ENCODE measurements around the gene CLDN2.

The CLDN2 gene

DNA sequence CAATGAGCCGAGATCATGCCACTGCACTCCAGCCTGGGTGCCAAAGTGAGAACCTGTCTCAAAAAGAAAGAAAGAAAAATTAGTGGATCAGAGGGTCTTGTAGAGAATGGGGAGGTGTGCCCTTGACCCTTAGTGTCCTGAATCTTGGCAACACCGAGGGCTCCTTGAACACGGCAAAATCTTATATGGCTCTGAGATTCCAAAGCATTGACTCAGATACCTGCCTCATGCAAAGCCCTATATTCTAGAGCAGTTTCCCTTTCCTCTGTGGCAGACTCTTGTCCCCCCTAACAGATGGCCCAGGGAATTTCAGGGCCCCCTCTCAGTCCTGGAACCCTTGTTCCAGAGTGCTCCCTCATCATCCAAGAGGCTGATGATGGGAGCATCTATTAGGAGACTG is 6.8 kb downstream of the CLDN2 start:
- DNase-seq (ENCODE audit: low read depth): no peak

DNA sequence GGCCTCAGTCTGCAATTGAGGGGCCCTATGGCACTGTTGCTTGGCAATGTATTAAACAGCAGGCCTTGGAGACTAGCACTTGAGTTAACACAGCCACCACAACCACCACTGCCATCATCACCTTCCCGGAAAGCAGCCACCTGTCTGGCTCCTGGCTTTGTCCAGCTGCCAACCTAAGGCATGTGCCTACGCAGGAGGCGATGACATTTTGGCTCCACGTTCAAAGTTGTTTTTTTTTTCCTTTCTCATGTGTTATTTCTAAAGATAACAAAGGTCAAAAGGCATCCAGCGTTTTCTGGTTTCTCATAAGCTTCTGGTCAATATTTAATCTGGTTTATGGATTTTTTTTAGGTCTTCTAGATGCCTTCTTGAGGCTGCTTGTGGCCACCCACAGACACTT is 7.5 kb downstream of the CLDN2 start:
- no peak for DNase-seq (ENCODE audit: low read depth)

GRCh38 chrX:106928227-106928626 is 8.0 kb downstream of the CLDN2 start:
- no peak for DNase-seq (ENCODE audit: low read depth)

- no peak for DNase-seq (ENCODE audit: low read depth)
These were observed 11.8 kb downstream of the CLDN2 start for GRCh38 chrX:106931831-106932491.

GRCh38 chrX:106932492-106932923 is 12.3 kb downstream of the CLDN2 start:
- no peak for DNase-seq (ENCODE audit: low read depth)

DNA sequence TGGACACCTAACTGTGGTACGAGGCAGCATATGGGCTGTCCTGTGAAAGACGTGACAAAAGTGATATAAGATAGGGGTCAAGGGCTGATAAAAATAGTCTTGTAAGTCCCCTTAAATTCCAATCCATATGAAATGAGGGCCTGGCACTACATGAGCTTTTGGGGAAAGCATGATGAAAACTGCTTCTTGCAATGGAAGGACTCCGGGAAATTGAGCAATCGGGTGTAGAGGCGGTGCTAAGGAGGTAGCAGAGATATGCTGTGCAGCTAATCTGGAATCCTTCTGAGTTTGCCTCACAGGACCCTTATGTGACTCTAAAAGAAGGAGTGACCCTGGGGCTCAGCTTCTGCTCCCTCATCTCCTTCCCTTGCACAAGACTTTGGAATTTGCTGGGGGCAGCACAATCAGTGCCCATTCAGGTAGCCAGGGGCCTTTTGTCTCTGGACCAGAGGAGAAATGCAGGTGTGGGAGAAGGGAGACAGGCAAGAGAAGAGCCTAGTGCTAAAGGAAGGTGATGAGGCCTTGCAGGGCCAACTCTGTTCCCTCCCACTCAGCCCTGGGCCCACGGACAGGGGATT is 12.8 kb downstream of the CLDN2 start:
- no peak for DNase-seq (ENCODE audit: low read depth)

GRCh38 chrX:106933538-106933961 is 13.3 kb downstream of the CLDN2 start:
- DNase-seq (ENCODE audit: low read depth): no peak

DNA sequence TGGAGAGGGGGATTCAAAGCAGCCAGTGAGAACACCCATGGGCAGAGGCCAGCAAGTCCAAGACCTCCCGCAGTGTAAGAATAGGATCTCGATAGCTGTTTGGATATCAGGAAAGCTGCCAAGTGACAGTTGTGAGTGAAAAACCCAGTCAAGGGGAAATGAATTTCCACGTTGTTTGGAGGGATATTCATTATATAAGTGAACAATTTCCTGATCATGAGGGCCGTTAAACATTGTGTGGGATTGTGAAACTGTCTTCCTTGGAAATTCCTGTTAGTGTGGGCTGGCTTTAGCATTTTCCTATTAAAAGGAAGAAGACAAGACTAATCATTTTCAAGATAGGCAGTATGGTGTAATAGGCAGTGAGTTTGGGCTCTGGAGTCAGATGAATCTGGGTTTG is 15.0 kb downstream of the CLDN2 start:
- no peak for DNase-seq (ENCODE audit: low read depth)

DNA sequence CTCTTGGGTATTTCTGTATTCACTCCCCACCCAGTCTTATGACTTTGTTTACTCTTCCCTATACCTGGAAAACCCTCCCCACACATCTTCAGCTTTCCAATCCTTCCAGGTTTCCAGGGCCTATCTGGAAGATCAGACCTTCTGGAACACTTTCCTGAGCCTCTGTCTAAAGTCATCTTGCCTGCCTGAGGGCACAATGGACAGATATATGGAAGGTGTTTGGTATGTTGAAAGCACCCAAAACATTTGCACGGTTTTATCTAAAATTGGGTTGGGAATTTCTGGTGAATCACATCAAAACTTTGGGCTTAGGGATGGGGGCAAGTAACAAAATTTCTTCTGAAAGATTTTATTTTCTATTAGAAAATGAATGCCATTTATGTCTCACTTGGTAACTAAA is 16.0 kb downstream of the CLDN2 start:
- DNase-seq (ENCODE audit: low read depth): no peak

DNA sequence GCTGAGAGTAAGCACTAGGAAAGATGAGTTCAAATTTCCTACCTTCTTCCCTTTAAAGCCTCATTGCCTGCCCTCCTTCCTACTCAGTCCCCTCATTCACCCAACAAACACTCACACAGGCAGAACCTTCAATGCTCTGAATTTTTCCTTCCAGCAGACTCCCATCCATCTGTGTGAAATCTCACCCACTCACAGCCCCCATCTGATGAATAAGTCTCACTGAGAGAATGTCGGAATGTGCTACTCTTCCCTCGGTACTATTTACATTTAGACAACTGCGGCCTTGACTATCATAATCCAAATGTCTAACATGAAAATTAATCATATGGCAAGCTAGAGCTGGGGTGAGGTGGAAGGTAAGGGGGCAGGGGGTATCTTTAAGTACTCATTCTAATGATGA is 19.4 kb downstream of the CLDN2 start:
- DNase-seq (ENCODE audit: low read depth): no peak

- no peak for DNase-seq (ENCODE audit: low read depth)
These were observed 19.9 kb downstream of the CLDN2 start for GRCh38 chrX:106940068-106940467.

DNA sequence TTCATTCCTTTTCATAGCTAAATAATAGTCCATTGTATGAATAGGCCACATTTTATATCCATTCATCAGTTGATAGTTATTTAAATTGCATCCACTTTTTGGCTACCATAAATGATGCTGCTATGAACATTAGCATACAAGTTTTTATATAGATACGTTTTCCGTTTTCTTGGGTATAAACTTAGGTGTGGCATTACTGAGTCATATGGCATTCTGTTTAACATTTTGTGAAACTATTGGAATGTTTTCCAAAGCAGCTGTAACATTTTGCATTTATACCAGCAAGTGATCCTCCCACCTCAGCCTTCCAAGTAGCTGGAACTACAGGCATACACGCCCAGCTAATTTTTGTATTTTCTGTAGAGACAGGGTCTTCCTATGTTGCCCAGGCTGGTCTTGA is 26.3 kb downstream of the CLDN2 start:
- DNase-seq (ENCODE audit: low read depth): no peak

GRCh38 chrX:106948641-106949040 is 28.4 kb downstream of the CLDN2 start:
- DNase-seq (ENCODE audit: low read depth): no peak

- DNase-seq (ENCODE audit: low read depth): no peak
These were observed 29.2 kb downstream of the CLDN2 start for GRCh38 chrX:106949366-106949765.

GRCh38 chrX:106950381-106950780 is 30.2 kb downstream of the CLDN2 start:
- DNase-seq (ENCODE audit: low read depth): no peak

GRCh38 chrX:106951230-106951629 is 31.0 kb downstream of the CLDN2 start:
- DNase-seq (ENCODE audit: low read depth): no peak

DNA sequence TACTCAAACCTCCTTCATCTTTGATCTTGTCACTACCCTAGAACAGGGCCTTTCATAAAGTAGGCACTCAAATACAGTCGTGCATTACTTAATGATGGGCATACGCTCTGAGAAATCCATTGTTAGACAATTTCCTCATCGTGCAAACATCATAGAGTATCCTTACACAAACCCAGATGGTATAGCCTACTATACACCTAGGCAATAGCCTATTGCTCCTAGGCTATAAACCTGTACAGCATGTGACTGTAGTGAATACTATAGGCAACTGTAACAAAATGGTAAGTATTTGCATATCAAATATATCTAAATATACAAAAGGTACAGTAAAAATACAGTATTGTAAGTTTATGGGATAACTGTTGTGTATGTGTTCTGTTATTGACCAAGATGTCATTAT is 31.9 kb downstream of the CLDN2 start:
- DNase-seq (ENCODE audit: low read depth): no peak

- DNase-seq (ENCODE audit: low read depth): no peak
These were observed 32.3 kb downstream of the CLDN2 start for GRCh38 chrX:106952538-106952937.

DNA sequence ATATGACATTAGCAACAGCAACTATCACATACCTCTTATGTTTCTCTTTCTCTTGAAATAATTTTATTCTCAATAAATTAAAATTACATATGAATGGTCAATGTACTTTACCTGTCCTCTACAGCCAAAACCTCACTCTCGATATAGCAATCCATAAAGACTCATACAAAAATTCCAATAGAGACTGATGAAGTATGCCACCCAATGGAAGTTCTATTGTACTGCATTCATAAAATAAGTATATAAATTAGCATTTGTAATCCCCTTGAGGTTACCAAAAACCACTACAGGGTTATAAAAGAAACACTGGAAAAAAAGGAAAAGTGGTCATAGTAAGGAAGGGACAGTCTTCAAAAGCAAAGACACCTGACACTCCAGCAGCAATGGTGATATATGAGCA is 32.8 kb downstream of the CLDN2 start:
- DNase-seq (ENCODE audit: low read depth): no peak

DNA sequence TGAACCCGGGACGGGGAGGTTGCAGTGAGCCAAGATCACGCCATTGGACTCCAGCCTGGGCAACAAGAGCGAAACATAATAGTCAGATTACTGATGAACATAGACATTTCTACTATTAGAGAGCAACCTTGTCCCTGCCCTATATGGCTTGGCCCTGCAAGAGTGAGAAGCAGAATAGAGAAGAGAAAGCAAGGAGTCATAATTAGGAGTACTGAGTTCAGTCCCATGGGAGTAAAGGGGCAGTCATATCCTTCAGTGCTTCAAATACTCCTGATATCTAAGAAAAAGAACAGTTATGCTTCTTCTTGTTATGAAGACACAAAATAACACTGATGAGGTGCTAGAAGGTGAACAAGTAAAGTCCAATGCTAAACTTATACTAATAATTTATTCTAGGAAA is 33.8 kb downstream of the CLDN2 start:
- no peak for DNase-seq (ENCODE audit: low read depth)

- no peak for DNase-seq (ENCODE audit: low read depth)
These were observed 35.0 kb downstream of the CLDN2 start for GRCh38 chrX:106955004-106955772.

GRCh38 chrX:106957856-106958255 is 37.7 kb downstream of the CLDN2 start:
- peak; percentile 20 for DNase-seq (ENCODE audit: low read depth)

GRCh38 chrX:106959901-106960300 is 39.7 kb downstream of the CLDN2 start:
- DNase-seq (ENCODE audit: low read depth): no peak
